CD4-positive, alpha-beta T cell treated with Interleukin-10 for 1 hour (primary cell): ENCODE measurements around the gene CHML.

ENCODE experiments used
- DNase-seq: peaks from one replicate; pipeline ENCODE4 v3.0.0-alpha.2; 2020

The CHML gene

DNA sequence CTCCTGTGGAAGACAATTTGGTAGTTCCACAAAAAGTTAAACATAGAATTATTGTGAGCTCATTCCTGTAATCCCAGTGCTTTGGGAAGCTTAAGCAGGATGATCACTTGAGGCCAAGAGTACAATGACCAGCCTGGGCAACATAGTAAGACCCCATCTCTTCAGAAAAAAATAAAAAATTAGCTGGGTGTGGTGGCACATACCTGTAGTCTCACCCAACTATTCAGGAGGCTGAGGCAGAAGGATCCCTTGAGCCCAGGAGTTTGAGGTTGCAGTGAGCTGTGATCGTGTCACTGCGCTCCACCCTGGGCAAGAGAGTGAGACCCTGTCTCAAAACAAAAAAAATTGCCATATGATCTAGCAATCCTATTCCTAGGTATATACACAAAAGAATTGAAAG is 4.1 kb upstream of the CHML start:
- DNase-seq, result no peak

DNA sequence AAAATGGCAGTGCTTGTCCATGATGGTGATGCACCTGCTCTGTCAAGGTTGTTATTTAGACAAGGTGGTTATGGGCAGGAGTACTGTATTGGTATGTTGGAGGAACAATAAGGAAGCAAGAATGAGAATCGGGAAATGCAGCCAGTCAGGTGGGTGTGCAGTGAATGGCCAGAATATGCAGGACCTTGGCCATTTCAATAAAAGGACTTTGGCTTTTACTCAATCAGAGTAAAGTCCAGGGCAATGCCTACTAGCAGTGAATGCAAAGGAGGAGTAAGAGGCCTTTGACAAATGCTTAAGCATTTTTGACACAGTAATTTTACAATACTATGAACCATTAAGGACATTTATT is 2.4 kb upstream of the CHML start:
- no peak for DNase-seq

DNA sequence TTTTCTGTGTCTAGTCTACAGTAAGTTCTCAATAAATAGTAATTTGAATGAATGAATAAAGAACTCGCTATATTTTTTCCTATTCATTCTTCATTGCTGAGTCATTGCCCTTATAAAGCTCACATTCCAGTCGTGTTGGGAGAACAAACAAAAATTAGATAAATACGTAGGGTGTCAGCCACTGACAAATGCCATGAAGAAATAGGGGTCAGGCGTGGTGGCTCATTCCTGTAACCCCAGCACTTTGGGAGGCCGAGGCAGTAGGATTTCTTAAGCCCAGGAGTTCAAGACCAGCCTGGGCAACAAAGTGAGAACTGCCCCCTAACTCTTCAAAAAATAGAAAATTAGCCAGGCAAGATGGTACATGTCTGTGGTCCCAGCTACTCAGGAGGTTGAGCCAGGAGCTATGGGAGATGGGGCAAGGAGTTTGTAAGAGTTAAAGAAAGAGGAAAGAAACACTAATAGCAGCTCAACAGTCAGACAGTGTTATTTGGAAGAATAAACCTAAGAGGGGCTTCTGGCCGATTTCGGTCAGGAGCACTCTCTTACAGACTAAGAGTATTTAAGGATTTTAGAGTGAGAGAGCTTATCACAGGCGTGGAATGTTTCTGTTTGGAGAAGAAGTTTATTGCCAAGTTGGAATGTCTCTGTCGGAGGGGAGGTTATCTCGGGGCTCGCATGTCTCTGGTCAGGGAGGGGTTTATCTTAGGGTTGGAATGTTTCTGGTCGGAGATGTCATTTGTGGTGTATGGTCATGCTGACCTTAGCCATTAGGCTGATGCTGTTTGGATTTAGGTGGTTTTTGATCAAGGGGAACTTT is 1.8 kb upstream of the CHML start:
- DNase-seq, result no peak

DNA sequence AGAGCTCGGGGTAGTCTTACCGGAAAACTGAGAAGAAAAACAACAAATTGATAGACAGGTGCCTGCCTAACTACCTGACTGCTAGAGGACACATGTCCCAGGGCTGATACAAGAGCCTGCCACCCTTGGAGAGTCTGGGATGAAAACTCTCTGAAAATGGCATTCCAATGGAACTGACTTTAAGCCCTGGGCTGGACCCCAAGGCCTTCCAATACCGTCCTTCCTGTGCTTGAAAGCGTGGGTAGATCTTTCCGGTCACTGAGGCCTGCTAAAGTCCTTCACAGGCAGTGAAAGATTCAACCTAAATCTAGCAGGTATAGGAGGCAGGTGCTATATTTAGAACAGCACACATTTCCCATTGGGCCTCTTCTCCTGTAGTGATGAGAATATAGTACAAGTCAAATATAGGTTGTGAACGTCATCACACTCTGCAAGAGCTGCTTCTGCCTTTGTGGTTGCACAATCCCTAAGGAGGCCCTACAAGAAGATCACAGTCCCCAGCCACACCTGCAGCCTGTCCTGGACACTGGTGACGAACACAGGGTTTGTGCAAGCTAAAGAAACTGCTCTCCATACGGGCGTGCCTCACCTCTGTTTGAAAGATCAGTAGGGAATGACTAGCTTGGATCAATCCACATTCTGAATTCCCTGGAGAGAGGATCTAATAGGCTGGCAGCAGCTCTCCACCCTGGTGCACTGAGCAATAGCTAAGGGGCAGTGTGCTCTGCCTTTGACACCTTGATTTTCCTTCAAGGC is 876 bp upstream of the CHML start:
- peak; percentile 3 for DNase-seq

DNA sequence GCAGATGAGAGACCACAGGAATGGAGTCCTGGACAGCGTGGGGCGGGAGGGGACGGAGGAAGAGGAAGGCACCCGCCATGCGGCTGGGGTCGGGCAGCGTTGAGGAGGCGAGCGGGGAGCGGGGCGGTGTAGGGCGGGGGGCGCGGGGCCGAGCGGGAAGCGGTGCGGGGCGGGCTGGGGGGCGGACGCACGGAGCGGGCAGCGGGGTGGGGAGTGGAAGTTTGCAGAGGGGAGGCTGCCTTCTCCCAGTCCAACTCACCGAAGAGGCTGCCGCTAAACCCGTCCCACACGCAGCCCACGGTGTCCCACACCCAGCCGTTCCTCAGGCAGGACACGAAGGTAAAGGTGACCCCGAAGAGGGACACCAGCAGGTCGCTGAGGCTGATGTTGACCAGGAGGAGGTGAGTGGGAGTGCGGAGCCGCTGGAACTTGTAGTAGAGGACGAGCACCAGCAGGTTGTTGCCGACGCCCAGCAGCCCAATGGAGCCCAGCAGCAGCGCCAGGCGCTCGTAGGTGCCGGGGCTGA is 483 bp downstream of the CHML start:
- no peak for DNase-seq

DNA sequence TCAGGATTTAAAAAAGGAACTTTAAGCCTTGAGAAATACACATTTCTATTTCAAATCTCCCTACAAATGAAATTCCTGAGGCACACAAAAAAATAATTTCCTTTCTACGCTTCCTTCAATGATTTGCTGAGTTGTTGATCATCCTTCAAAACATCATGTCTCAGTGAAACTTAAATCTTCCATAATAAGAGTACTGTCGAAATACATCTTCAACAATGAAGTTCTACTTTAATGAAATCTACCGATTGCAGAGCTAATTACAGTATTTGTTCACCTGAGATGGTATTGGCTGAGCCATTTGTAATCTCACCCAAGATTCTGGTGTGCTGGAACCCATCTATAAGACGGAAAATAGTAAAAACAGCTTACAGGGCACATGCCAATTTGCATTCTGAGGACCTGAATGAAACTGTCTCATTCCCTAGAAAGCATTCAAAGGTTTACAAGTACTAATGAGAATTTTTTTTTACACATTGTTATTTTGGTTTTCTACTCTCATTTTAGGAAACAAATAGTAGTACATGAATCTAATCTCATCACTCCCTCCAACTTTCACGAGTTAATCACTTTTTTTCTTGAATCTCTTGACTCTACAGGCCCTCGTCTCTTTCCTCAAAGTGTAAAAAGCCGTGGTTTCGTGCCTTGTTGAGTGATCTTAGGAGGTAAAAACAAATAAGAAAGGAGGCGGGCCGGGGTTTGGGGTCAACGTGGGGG is 1.1 kb downstream of the CHML start:
- DNase-seq, result peak; percentile 11

DNA sequence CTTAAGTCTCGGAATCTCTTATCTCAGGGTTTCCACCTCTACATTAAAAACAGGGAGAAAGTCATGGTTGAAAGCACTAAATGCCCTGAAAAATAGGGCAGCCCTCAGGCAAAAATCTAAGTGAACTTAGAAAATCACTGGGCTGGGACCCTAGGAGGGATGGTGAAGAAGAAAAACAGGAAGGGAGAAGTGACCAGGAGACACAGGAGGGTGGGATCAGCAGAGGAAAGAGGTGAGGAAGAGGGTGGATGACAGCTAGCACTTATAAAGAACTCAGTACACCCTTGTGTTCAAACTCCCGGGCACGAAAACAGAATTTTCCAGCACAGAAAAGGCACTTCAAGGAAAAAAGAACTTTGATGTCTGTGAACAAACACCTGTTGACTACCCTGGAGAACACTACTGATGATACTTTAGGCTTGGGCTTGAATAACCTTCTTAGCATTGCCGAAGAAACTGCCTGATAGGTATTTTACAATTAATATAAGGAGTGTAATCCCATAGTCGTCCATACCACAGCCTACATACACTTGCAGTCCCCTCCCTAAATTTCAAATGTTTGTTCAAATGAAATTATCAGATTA is 2.0 kb downstream of the CHML start:
- no peak for DNase-seq

DNA sequence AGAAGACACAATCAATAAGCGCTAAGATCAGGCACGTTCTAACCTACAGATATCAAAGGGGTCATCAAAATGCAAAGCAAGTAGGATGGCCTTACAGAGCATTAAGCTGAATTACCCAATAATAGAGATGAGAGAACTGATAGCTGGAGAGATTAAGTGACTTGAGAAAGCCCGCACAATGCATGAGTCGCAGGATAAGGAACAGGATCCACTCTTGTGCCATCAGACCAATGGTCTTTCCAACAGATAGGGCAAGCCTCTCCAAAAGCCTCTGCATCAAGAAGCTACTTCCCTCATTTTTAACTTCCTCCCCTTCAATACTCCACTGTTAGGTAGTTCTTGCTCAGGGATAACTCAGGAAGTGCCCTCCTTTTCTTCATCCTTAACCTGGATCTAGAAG is 2.6 kb downstream of the CHML start:
- DNase-seq, result no peak

DNA sequence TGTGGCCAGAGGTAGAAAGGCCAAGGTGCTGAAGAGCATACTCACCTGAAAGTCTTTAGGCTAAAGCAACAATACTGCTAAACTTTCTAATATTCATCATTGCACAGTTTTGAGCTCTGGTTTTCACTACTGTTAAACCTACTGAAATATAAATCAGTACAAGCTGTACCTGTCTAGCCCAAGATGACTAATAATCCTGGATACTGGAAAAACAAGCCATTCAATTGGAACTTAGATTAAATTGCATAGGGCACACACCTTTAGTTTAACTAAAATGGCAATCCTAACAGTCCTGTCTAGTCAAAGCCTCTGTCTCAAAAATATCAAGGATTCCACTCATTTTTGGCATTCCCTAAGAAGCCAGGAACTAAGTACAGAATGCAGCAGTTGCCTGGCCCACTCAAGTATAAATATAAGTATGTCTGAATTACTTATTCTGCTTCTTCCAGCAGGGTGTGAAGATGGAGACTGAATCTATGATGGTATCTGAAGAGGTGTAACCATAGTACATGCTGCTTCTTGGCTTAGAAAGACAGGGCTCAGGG is 3.1 kb downstream of the CHML start:
- DNase-seq, result no peak

DNA sequence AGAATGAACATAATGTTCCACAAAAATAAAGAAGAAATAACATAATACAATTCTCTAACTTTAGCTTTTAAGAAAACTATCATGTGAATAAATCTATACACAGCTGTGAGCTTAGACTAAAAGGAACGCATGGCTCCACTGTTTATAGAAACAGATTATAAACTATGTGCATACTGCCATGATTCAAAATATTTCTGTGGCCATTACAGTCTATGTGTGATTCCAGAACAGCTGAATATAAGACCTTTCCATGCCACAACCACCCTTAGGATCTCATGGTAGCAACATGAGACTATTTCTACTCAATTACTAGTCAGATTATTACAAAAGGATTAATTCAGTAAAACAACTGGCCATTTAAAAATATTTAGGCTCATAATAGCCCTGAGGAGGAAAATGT is 3.9 kb downstream of the CHML start:
- DNase-seq, result no peak

DNA sequence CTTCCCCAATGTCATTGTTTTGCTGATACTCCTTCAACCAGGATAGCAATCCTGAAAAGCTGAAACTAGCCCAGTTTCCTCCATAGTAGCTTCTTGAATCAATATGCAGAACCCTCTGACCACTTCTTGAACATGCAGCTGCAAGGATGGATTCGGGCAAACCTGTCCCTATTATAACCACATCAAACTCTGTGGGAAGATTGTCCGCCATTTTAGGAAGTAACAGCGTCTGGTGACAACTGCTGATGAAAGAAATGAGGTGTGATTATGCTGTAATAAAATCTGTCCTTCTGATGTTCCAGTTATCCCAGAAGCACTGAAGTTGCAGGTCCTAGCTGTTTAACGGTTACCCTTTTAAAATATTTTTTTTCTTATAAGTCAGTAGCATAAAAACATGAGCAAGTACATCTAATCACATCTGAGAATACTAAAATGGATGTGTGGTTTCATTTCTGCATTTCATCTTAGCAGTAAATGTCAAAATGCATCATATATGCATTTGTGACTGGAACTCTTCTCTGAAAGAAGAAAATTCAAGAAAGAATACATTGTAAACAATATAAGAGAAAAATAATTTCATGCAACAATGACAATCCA is 4.5 kb downstream of the CHML start:
- DNase-seq, result no peak

DNA sequence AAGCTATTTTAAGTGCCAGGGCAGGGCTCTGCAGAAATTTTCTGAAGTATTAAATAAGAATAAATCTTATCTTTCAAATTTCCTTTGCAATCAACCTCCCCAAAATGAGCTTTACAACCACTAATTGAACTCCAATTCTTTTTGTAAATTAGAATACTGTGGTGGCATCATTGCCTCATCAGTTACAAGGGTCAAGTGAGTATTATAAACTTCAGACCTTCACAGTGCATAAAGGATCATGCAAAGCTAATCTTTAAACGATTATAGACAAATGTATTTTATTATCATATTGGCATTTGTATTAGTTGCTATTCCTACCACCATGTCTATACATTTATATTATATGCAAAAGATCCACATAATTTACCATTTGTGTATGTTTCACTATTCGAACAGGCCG is 7.2 kb downstream of the CHML start:
- no peak for DNase-seq

DNA sequence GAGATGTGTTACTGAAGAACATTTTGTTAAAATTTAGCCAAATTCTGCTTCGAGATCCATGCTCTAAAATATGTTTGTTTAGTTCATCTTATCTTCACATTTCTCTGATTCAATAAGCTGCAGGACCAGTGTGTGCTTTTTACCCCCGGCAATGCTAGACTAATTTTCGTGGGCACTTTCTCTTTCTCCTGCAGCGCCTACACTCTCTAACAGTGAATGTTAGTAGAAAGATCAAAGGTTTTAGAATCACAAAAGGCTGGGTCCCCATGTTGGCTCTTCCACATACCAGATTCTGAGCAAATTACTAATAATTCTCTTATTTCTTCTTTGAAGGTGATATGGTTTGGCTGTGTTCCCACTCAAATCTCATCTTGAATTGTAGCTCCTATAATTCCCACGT is 8.5 kb downstream of the CHML start:
- DNase-seq, result no peak

DNA sequence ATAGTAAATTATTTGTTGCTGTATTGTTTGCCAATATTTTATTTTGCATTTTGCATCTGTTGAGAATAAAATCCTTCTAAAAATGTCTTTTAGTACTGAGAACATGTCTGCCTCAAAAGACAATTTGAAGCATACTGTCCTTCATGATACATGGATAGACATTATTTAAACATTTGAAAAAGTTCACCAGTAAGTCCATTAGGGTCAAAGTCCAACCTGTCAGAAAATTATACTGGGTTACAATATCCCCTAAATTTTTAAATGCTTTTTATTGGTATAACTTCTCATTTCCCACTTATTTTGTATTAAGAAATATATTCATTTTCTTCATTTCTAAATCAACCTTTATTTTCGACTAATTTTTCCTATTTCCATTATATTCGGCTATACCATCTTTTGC is 9.3 kb downstream of the CHML start:
- DNase-seq, result no peak

DNA sequence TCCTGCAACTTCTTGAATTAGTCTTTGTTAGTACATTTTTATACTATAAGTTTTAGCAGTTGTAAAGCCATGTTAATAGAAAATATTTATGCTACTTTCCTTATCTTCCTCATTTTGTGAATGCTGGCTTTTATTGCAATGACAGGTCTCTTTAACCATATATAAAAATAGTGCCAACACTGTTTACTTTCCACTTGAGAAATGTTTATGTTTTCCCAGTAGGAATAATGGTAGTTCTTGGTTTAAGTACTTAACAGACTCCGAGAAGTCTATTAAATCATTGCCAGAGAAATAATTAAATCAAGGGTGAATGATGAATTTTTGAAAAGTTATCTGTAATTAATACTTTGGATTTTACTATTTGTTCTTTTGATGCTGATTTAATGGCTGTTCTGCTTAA is 9.7 kb downstream of the CHML start:
- DNase-seq, result no peak

DNA sequence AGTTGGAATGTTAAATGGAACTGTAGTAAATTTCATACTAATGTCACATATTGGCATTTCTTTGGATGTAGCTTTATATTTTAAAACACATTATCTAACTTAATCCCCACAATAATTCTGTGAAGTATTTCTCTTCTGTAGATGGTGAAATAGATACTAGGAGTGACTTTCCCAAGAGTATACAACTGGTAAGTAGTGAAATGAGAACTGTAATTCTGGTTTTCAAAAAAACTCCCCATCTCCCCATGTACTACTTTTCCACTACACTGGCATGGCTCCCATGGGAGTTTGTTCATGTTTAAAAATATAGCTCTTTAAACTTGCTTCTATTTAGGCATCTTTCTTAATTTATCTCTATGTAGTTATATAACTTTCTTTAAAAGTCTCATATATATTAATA is 10.2 kb downstream of the CHML start:
- no peak for DNase-seq

DNA sequence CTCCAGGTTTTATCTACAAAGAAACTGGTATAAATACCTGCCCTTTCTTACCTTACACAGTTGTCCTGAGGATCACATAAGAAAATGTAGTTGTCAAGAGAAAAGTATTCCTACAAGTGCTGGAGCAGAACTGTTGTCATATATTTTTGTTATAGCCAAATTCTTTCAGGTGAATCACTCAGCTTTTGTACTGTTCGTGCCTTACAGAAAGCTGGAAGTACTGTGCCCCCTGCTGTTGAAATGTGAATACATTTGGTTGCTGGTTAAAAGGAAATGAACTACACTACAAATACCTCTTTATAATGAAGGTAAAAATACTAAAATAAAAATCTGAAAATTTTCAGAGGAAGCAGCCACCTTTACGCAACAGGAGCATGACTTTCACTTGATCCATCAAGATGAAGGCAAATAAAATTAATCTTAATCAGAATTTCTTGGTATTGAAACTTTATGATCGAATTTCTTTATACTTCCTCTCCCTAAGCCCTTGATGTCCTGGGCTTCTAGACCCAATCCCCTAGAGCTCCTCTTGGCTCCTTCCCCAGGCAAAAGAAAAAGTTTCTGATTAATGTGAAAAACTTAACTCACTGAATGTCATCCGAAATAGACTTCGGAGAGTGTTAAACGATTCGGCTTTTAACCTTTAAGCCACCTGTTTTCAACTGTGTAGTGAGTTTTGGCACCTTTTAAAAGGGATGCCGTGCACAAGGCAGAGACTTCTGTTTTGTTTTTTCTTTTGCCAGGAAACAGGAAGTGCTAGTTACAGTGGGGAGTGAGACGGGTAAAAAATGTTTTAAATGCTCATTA is 12.5 kb downstream of the CHML start:
- DNase-seq, result peak; percentile 74

DNA sequence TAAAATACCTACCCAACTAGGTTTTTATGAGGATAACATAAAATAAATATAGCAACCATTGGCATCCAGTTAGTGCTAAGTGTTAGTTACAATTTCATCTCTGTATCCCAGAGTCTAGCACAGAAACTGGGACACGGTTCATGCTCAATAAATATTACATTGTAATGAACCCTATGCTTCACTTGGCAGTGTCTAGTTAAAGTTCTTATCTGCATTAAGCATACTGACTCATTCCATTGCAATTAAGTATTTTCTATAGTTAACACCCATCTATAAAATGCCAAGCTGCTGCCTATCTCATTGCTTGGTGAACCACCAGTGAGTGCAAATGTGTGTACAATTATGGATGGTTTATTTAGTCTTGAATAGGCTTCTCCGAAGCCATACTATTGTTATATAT is 15.2 kb downstream of the CHML start:
- no peak for DNase-seq

DNA sequence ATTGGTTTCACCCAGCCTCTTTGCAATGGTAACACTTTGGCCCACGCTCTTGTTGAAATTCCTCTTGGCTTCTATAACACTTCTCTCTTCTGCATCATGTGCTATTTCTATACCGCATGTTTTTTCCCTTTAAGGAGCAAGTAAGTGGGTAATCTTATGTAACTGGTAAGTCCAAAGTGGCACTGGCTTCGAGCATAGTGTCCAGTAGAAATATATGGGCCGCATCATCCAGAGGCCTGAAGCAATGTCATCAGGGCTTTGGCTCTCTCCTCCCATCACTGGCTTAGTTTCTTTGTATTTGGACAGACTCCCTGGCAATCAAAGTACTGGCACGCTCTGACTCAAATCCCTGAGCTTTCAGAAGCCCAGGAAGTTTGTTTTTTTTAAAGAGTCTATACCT is 17.5 kb downstream of the CHML start:
- DNase-seq, result no peak

DNA sequence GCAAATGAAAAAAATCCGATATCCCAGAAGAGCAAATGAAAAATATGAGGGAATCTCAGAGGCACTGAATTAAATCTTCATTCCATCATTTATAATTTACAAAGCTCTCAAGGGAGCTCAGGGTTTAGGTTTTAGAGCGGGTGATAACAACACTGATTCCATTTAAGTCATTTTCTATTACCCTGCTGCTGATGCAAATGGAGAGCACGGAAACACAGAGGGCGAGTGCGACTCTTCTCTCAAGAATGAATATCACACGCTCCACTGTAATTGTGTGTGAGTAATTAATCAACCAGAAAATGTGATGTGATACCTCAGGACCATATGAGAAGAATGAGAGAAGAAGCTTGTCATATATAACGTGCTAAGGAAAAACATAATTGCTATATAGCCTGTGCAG is 22.7 kb downstream of the CHML start:
- no peak for DNase-seq

DNA sequence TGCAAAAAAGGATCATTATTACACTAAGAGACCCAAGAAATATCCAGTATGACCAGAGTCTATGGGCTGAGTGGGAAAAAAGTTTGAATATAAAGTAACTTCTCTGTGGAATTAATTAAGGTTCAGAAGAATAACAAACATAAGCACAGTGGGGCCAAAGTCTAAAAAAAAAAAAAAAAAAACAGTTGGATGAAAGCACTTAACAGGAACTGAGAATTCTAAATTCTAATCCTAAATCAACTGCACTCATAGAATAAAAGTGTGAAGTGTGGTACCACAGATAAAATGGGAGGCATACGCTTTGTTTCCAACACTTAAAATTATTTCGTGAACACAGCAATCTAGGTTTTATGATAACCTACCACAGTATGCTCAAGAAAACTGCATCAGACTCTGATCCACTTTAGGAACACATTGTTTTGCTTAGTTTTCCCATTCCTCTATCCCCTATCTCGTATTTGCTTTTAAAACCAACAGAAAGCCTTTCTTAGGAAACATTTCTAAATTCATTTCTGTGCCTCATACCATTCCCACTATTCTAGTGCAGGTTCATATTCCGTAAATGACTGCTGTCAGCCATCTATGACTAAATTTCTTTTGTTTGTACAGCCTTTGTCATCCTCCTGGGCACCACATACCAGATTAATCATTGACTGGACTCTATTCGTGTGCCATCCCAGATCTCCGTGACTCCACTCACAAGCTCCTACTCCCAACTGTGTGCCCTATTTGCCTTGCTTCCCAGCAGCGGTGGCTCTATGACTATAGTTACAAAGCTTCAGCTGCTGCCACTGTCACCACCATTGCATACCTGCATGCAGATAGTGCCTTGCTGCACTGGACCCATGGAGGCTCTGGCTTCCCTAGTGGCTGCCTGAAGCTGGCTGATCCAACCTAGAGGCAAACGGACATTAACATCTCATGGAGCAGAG is 24.9 kb downstream of the CHML start:
- DNase-seq, result no peak
